Subcutaneous adipose tissue (tissue), 4 donors: ENCODE measurements around the gene PPIC. TPM values are rescaled to one million over a fixed set of nuclear protein-coding genes. Genes with fewer than 3 reads are reported as not detected.

Experiments used
- total RNA-seq, 4 donors: library from RNA; depleted of rRNA; stranded (reverse); fragments of >200 nt; gene quantifications; one replicate each; pipeline ENCODE4 v1.1.0, GENCODE V29; 2016
- TF ChIP-seq, protein P1 (sequence below): fragments of 450-650 bp; IDR thresholded peaks from one replicate; pipeline ENCODE4 v1.5.1; 2016; ENCODE audit warnings: low read depth, mild to moderate bottlenecking, control low read depth, antibody characterized with exemption, moderate library complexity

Gene PPIC
- total RNA-seq, 4 donors from 2014 or later = 20.0 to 35.2 (median 31.7) TPM

DNA sequence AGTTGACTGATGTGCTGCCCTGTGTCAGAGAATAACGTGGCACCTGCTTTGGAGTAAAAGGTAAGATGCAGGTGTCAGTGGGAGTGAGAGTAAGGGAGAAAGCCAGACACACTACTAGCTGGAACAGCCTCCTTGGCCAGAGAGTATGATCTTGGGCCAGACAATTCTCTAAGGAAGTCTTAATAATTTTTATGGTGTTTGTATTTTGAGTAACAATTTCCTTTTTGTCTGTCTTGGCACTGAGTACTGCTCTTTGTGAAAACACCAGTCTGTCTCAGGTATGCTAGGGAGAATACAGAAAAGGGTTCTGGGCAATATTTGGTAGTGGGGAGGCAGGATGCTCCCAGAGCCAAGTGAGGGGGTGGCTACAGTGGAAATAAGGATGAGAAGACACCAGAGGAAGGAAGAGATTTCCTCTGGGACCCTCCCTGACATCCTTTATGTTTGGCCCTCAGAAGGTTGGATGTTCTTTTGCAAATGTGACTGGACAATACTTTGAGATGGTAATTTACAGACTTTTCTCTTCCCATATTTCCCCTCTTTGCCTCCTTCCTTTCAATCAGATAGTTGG, 31.9 kb upstream of the PPIC start:
- TF ChIP-seq, protein P1, sequence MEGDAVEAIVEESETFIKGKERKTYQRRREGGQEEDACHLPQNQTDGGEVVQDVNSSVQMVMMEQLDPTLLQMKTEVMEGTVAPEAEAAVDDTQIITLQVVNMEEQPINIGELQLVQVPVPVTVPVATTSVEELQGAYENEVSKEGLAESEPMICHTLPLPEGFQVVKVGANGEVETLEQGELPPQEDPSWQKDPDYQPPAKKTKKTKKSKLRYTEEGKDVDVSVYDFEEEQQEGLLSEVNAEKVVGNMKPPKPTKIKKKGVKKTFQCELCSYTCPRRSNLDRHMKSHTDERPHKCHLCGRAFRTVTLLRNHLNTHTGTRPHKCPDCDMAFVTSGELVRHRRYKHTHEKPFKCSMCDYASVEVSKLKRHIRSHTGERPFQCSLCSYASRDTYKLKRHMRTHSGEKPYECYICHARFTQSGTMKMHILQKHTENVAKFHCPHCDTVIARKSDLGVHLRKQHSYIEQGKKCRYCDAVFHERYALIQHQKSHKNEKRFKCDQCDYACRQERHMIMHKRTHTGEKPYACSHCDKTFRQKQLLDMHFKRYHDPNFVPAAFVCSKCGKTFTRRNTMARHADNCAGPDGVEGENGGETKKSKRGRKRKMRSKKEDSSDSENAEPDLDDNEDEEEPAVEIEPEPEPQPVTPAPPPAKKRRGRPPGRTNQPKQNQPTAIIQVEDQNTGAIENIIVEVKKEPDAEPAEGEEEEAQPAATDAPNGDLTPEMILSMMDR = no peak

DNA sequence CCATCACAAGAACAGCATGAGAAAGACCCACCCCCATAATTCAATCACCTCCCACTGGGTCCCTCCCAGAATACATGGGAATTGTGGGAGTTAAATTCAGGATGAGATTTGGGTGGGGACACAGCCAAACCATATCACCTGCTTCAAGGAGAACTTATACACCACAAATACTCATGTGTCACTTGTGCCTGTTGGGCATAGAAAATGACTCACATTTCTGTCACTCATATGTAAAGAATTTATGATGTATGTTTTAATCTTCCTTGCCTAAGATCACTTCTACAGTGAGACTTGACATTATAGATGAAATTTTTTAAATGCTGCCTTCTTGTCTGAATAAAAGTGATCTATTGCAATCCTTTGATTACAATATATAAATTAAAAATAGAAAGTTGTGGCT, 29.5 kb upstream of the PPIC start:
- TF ChIP-seq, protein P1 = no peak

DNA sequence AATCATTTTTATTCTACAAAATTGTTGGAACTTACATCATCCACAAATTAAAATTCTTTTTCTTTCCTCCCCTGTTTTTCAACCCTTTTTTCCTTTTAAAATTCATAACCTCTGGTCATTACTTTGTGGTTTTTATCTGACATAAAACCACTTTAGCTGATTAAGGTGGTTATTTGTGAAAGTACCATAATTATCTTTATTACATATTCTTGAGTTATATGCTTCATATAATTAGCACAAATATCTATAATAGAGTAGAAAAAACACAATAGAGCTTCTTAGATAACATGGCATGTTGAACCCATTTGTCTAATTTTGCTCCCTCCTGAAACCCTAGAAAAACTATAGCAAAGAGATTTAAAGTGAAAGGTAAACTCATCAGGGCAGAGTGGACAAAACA, 22.9 kb upstream of the PPIC start:
- TF ChIP-seq, protein P1 = no peak

DNA sequence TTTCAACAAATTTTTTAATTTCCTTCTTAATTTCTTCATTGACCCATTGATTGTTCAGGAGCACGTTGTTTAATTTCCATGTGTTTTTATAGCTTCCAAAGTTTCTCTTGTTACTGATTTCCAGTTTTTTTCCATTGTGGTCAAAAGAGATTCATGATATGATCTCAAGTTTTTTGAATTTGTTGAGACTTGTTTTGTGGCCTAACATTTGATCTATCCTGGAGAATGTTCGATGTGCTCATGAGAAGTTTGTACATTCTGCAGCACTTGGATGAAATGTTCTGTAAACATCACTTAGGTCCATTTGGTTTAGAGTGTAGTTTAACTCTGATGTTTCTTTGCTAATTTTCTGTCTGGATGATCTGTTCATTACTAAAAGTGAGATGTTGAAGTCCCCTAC, 14.7 kb upstream of the PPIC start:
- TF ChIP-seq, protein P1 = no peak

DNA sequence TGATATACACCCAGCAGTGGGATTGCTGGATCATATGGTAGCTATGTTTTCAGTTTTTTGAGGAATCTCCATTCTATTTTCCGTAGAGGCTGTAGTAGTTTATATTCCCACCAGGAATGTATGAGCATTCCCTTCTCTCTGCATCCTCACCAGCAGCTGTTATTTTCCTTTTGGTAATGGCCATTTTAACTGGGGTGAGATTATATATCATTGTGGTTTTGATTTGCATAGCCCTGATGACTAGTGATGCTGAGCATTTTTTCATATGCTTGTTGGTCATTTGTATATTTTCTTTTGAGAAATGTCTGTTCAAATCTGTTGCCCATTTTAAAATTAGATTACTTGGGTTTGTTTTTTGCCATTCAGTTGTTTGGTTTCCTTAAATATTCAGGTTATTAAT, 11.2 kb upstream of the PPIC start:
- TF ChIP-seq, protein P1 = no peak

DNA sequence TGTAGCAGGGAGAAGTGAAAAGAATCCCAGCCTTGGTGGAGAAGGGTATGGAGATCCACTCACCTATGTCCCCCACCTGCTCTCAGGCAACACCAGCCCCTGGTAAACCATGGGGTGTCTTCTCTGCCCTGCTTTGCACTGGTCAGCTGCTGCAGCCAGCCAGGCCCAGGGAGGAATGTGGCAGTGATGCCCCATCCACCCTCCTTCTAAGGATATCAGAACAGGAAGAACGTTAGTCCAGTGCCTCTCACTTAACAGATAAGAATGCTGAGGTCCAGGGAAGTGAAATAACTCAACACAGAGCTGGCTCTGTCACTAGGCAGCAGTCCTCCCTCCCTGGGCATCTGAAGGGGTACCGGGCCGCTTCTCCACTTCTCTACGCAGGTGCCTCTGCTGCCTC, 9.7 kb upstream of the PPIC start:
- TF ChIP-seq, protein P1 = no peak

DNA sequence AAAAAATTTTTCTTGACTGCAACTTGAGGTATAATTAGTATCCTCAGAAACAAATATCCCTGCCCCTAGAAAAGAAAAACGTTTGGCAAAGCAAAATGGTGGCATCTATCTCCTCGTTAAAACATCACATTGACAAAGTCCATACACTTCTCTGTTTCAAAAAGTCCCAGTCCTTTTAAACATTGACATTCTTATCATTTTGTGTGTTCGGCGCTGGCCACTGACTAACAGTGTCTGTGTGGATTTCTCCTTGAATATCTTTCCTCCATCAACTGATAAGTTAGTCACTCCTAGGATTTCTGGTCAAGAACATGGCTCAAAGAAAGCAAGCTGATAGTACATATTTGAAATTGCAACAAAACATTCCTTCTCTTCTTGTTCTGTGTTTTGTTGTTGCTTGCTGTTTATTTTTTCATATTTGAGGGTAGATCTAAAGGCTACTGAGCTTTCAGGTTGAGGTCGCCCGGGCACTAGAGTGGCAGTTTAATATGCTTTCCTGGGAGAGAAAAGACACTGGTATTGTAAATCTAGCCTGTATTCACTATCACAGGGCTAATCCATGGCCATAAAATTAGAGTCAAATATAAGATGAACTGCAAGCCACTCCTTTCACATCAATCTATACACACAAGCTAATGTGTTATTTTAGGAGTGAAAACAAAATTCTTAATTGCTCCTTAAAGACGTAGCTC, 8.5 kb upstream of the PPIC start:
- TF ChIP-seq, protein P1 = no peak
